GM21786 (cell line): ENCODE results near the gene PRKCB.

ENCODE experiments used
- ATAC-seq: cut with Tn5 transposase; IDR thresholded peaks from one replicate; pipeline ENCODE4 v1.9.1; 2021; ENCODE audit not compliant: unreplicated experiment

The PRKCB gene

GRCh38 chr16:23836078-23836403 lies 258 bp downstream of the PRKCB start:
- no peak for ATAC-seq

DNA sequence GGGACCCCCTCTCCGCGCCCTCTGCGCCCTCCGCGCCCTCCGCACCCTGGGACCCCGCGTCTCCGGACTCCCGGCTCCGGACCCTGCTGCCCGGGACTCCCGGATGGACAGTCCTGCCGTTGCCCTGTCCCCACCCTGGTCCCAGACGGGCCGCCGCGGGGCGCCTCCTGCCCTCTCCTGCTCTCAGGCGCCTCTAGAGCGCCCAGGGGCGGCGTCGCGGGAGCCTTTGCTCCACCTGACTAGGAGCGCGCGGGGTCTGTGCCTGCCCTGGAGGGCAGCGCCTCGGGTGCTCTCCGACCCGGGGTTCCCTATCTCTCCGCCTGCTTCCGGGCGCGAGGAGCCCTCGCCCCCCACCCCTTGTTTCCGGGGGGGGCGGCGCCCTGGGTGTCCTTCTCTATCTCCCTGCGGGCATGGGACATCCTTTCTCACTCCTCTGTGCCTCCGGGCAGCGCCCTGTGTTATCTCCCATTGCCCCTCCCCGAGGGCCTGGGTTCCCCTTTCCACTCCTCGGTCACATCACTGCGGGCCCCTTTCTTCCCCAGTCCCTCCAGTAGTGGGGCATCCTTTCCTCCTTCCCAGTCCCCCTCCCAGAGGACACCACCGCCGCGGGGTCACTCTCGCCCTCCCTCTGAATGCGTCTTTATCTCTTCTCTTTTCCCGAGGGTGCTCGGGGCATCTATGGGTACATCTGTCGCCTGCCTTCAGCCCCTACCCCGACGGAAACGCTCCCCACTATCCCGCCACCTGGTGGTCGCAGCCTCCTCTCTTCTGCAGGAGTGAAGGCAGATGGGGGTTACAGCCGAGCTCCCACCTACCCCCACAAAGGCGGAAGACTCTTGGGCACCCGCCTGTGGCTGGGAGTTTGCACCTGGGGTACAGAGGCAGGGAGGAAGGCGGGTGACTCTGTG lies 875 bp downstream of the PRKCB start:
- ATAC-seq: no peak

GRCh38 chr16:23837553-23838308 lies 1.9 kb downstream of the PRKCB start:
- ATAC-seq: no peak

DNA sequence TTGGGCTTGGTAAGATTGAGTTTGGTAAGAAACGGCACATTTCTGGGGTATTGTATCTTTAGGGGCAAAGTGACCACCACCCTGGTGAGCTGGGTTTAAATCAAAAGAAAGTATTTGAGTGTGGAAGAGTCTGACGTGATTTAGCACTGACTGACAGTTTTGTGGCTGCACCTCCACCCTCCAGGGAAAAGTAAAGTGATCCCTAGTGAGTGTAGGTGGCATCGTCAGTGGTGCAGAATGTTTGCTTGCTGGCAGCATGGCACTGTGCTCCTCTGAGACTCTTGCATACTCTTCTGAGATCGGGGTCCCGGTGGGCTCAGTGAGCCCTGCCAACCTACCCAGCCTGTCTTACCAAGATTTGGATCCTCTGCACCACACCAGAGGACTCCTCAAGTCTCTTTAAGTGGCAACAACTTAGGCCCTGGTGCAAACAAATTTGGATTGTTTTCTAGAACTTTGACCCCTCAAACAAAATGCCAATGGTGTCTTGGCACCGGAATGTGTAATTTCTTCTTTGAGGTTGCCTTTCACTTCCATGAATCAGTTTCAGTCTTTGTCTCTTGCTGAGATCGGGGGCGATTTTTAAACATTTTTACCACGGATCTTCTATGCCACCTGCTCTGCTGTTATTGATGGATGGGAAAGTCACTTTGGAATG lies 2.8 kb downstream of the PRKCB start:
- no peak for ATAC-seq

- ATAC-seq: no peak
Measured at GRCh38 chr16:23840310-23840709, 4.5 kb downstream of the PRKCB start.

GRCh38 chr16:23842137-23842600 lies 6.4 kb downstream of the PRKCB start:
- peak; percentile 68 for ATAC-seq

GRCh38 chr16:23843143-23843542 lies 7.4 kb downstream of the PRKCB start:
- ATAC-seq: no peak

- no peak for ATAC-seq
Measured at GRCh38 chr16:23847251-23847650, 11.5 kb downstream of the PRKCB start.

GRCh38 chr16:23847948-23848347 lies 12.2 kb downstream of the PRKCB start:
- no peak for ATAC-seq

GRCh38 chr16:23848958-23849357 lies 13.2 kb downstream of the PRKCB start:
- ATAC-seq: no peak

GRCh38 chr16:23852794-23853562 lies 17.2 kb downstream of the PRKCB start:
- ATAC-seq: no peak

GRCh38 chr16:23855010-23855409 lies 19.2 kb downstream of the PRKCB start:
- ATAC-seq: no peak

GRCh38 chr16:23856251-23856709 lies 20.5 kb downstream of the PRKCB start:
- ATAC-seq: peak; percentile 41

GRCh38 chr16:23857256-23857880 lies 21.6 kb downstream of the PRKCB start:
- no peak for ATAC-seq

- ATAC-seq: no peak
Measured at GRCh38 chr16:23857881-23858269, 22.1 kb downstream of the PRKCB start.

GRCh38 chr16:23858542-23858941 lies 22.8 kb downstream of the PRKCB start:
- ATAC-seq: no peak

GRCh38 chr16:23859713-23860269 lies 24.0 kb downstream of the PRKCB start:
- no peak for ATAC-seq

DNA sequence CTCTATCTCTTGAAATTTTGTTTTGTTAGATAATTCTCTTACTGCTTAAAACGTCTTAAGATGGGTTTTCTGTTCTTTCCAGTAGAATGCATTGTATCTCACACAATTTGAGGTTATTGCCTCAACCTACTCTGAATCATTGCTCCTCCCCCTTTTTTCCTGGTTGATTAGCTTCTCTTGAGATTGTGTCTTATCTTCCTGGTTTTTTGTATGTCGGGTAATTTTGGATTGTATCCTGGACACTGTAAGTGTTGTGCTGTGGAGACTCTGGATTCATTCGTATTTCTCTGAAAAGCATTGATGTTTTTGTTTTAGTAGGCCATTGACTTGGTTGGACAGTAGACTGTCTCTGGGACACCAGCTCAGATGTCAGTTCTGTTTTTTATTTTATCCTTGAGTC lies 26.1 kb downstream of the PRKCB start:
- ATAC-seq: no peak

DNA sequence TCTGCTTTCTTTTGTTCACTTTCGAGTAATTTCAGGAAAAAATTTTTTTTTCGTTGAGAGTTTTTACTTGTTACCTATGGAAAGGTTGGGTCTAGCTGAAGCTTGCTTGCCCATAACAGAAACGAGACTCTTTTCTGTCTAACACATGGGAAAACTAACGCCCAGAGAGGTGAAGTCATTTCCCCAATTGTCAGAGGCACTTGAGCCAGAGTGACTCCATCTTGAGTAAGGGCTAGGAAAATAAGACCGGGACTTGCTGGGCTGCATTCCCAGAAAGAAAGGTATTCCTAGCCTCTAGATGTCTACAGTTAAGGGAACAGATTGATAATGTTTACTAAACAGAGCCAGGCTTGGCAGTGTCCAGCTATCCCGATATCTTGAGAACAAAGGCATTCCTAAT lies 26.8 kb downstream of the PRKCB start:
- ATAC-seq: no peak
